ENCODE measurements around the gene ODC1.

DNA sequence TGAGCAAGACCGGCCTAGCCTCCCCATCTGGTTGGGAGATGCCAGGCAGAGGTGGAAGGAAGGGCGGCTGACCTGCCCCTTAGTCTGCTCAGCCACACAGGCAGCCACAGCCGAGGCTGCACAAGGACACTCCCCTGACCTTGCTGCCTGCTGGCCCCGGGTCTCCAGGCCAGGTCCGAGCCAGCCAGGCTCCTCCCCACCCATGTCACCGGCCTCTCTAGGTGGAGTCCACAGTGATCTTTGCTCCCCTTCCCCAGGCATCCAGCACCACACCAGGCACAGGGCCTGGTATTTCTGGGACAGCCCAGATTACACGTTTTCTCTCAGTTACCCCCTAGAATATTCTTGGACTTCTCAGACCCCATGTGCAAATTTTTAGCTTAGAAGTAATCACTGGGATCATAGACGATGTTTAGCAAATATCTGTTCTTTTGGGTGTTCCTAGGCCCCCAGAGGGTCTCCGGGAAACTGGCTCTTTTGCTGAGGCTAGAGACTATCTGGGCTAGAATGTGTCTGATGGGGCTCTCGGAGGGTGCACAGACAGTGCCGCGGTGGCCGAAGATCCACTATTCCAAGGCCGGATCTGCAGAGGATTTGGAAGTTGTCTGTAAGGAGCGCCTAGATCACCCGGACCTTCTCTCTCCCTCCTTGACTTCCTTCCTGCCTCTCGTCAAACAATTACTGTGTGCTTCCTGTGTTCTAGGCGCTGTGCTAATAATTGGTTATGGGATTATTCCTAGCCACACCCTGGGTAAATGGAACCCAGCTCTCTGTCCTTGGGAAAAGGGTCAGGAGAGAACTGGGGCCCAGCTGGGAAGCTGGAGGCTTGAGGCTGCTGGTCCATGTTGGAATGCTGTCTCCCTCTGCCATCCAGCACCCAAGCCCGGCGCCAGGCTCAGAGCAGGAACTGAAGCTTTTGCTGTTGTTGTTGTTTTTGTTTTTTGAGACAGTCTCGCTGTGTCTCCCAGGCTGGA, 46.9 kb downstream of the ODC1 start:
- TF ChIP-seq POLR2A (IDR thresholded peaks at IDR 0.05) (no peak), EP300 (IDR thresholded peaks at IDR 0.05) (no peak)
- TF ChIP-seq, protein P1, sequence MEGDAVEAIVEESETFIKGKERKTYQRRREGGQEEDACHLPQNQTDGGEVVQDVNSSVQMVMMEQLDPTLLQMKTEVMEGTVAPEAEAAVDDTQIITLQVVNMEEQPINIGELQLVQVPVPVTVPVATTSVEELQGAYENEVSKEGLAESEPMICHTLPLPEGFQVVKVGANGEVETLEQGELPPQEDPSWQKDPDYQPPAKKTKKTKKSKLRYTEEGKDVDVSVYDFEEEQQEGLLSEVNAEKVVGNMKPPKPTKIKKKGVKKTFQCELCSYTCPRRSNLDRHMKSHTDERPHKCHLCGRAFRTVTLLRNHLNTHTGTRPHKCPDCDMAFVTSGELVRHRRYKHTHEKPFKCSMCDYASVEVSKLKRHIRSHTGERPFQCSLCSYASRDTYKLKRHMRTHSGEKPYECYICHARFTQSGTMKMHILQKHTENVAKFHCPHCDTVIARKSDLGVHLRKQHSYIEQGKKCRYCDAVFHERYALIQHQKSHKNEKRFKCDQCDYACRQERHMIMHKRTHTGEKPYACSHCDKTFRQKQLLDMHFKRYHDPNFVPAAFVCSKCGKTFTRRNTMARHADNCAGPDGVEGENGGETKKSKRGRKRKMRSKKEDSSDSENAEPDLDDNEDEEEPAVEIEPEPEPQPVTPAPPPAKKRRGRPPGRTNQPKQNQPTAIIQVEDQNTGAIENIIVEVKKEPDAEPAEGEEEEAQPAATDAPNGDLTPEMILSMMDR (IDR thresholded peaks at IDR 0.05): no peak

Data from tibial nerve (tissue), 4 donors.